Hindlimb muscle (tissue), 1 donor: ENCODE measurements around the gene OXGR1. TPM values are rescaled to one million over a fixed set of nuclear protein-coding genes. Genes with fewer than 3 reads are reported as not detected.
"Not testable (repeated sequence)": the region's sequence is repeated elsewhere in the genome, so short reads cannot be mapped to it uniquely, and the experiment has no call there.

Source experiments
- DNase-seq: peaks from one replicate; pipeline ENCODE4 v3.0.0-alpha.2; 2013
- polyA plus RNA-seq: library from polyadenylated mRNA; unstranded; fragments of 120-200 nt; gene quantifications from one replicate; pipeline ENCODE4 v1.2.1, GENCODE V29; 2013; ENCODE audit not compliant: insufficient read length

Gene OXGR1
- polyA plus RNA-seq = 0.09 TPM

- DNase-seq = peak; percentile 22
Observed at GRCh38 chr13:96994017-96994857, at the start of gene OXGR1. TSS of gene OXGR1 (minus strand) at chr13:96994476. CDS start at chr13:96987759, 6,717 bp downstream.

GRCh38 chr13:97043302-97043701 lies 49.0 kb upstream of the OXGR1 start:
- no peak for DNase-seq

DNA sequence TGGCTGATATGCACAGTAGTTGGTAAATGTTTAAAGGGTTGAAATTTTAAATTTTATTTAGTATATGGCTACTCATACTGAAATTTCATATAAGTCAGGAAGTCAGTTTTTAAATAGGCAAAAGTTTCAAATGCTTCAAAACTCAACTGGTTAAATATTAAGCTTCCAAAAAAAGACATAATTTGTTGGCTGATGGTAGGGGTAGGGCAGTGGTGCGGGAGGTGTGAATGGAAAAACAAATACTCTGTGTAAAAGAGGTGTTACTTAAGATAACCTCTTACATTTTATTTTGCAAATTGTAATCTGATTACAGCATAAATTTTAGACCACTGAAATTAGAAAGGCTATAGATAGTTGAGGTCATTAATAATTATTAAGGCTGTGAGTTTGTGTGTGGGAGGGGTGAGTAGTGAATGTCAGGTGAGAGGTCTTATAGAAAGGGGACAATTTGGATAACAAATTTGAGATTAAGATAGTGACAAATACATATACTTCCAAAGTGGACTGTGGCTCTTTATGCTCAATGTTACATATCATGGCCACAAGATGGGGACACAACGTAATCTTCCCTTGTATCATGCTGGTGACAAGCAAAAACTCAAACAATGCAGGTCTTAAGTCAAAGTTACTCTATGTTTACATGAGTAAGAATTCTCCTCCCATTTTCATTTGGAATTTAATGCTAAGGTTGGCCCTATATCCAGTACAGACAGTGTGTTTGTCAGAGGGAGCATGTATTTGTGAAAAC lies 36.6 kb upstream of the OXGR1 start:
- DNase-seq = peak; percentile 27

DNA sequence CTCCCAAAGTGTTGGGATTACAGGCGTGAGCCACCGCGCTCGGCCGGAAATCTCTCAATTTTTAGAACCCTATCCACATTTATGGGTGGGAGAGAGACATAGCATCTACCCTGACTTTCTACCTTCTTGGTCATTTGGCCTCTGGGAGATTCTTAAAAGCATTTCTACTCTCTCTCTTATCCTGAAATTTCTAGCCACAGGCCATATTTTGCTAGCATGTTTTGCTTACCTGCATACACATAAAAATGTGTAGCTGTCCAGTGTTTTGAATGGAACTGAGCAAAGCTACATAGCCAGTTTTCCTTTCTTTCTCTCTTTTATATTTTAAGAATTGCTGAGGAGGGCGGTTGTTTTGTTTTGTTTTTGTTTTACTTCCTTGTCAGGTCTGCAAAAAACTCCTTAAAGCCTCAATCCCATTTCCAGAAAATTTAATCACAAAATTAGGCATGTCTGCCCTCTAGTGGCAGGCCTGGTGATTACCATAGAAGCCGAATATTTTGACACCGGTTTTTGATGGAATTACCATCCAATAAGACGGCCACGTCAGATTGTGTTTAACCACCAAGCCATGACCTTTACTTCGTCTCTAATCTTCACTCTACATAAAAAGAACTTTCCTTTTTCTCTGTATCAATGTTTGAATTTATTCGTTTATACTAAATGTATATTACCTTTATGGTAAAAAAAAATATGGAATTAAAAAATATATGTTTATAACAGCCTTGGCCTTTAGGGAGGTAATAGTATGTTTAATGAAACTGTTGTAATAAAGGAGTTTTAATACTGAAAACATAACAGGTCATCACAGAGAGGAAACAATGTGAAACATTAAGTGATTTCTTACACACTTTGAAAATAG lies 34.4 kb upstream of the OXGR1 start:
- DNase-seq = peak; percentile 70

GRCh38 chr13:97027162-97027554 lies 32.9 kb upstream of the OXGR1 start:
- no peak for DNase-seq

- peak; percentile 22 for DNase-seq
Observed at GRCh38 chr13:97026531-97027161, 32.4 kb upstream of the OXGR1 start.

DNA sequence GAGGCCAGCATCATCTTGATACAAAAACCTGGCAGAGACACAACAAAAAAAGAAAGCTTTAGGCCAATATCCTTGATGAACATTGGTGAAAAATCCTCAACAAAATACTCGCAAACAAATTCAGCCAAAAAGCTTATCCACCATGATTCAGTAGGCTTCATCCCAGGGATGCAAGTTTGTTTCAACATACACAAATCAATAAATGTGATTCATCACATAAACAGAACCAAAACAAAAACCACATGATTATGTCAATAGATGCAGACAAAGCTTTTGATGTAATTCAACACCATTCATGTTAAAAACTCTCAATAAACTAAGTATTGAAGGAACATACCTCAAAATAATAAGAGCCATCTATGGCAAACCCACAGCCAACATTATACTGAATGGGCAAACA lies 29.5 kb upstream of the OXGR1 start:
- not testable (repeated sequence) for DNase-seq

DNA sequence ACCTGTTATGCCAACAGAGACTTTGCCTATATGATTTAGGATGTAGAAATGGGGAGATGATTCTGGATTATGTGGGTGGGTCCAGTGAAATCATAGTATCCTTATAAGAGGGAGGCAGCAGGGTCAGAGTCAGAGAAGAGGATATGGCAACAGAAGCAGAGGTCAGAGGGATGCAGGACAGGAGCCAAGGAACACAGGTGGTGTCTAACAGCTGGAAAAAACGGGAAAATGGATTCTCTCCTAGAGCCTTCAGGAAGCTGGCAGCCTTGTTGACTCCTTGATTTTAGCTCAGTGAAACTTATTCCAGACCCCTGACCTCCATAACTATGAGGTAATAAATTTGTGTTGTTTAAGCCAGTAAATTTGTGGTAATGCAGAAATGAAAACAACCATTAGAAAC lies 28.8 kb upstream of the OXGR1 start:
- DNase-seq = no peak

DNA sequence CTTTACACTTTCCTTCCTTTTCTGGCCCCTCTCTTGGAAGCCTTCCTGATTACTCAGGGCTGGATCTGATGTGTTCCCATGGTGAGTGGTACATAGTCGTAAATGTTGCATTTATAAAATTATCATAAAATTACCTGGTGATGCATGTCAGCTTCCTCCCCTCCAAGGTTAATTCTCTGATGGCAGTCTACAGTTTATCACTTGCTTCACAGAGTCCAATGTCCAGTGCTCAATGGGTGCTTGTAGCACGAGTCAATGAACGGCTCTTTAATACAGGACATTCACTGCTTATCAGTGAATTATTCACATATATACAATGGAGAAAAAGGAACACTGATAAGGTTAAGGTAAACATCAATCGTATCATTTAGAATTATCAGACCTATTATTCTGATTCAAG lies 27.0 kb upstream of the OXGR1 start:
- no peak for DNase-seq

DNA sequence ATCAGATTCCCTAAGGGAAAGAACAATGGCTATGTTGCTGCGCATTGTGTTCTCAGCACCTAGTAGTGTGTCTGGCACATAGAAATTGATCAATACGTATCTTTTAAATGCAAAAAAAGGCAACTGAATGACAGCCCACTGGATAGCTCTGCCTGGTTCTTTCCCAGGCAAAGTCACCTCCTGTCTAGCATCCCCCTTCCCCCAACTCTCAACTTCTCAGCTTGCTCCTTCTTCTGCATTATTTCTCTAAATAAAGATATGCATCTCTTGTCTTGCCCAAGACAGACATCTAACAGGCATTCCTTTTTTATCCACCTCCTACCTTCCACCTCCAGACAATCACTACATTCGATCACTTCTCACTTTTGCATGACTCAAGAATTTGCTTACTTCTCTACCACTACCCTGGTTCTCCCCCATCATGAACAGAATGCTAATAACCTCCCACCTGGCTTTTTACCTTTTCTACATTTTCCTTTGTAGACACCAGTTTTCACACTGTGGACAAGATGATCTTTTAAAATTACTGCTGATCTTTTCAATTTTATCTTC lies 26.5 kb upstream of the OXGR1 start:
- no peak for DNase-seq

DNA sequence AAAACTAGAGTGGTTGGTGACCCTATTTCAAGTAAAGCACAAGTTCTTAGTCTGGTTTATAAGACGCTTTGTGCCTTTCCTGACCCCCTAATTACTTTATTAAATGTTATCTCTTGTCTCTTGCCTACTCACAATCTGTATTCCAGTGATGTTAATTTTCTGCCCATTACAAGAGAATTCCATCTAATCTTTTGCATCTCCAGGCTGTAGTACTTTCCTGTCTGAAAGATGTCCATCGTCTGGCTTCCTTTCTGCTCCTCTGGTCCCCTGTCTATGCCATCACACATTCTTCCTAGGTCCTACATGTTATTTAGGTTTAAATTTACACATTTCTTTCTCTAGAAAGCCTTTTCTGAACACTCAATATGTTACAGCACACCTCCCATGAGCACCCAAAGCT lies 25.9 kb upstream of the OXGR1 start:
- no peak for DNase-seq

DNA sequence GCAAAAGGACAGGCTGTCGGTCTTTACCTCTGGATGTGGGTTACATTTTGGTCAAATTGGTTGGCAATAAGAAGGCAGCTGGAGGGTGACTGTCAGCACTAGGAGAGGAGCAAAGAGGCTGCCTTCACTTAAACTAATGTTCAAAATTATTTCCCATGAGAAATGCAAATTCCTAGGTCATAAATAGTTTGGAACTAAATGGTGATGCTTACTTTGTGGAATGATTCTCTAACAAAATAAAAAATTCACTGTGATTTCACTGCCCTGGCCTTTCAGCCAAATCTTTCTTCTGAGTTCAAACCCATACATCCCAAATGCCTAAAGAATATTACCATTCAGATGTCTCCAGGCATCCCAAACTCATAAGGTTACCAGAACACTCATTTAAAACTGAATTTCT lies 25.0 kb upstream of the OXGR1 start:
- DNase-seq = no peak

- DNase-seq = peak; percentile 50
Observed at GRCh38 chr13:97018029-97018819, 23.9 kb upstream of the OXGR1 start.

- DNase-seq = no peak
Observed at GRCh38 chr13:97017322-97017721, 23.0 kb upstream of the OXGR1 start.

GRCh38 chr13:97015661-97016350 lies 21.5 kb upstream of the OXGR1 start:
- DNase-seq = no peak

- no peak for DNase-seq
Observed at GRCh38 chr13:97012251-97013048, 18.2 kb upstream of the OXGR1 start.

- no peak for DNase-seq
Observed at GRCh38 chr13:97011446-97012131, 17.3 kb upstream of the OXGR1 start.

GRCh38 chr13:97008643-97009042 lies 14.4 kb upstream of the OXGR1 start:
- DNase-seq = no peak
